T follicular helper cell (primary cell): ENCODE data around the gene CCT6B.
A peak's percentile ranks its signal among the peaks of the same experiment; 100 is the strongest.
"Not testable (repeated sequence)": the region's sequence is repeated elsewhere in the genome, so short reads cannot be mapped to it uniquely, and the experiment has no call there.

Source experiments
- DNase-seq: peaks from one replicate; pipeline ENCODE4 v3.0.0-alpha.2; 2020; ENCODE audit warnings: low read depth
- total RNA-seq, 2 experiments: gene quantifications; one replicate each; lab custom pipeline; 2026; lab: John Stamatoyannopoulos, UW

The CCT6B gene
- 1.5 to 2.3 reads per million in 2 experiments for total RNA-seq

GRCh38 chr17:34961093-34961911 is at the start of gene CCT6B, which contains the start of gene ZNF830:
CCT6B (minus strand) TSS chr17:34961460; CDS start chr17:34961393, 67 bp downstream.
ZNF830 (plus strand) TSS chr17:34961540; CDS start chr17:34961567, 27 bp downstream.
- DNase-seq: peak; percentile 89

- DNase-seq: no peak
Measured at GRCh38 chr17:35010093-35010492, 48.8 kb upstream of the CCT6B start.

GRCh38 chr17:35006961-35007360 is 45.7 kb upstream of the CCT6B start:
- DNase-seq: no peak

- no peak for DNase-seq
Measured at GRCh38 chr17:35006345-35006744, 45.1 kb upstream of the CCT6B start.

GRCh38 chr17:35003778-35004177 is 42.5 kb upstream of the CCT6B start:
- no peak for DNase-seq

- no peak for DNase-seq
Measured at GRCh38 chr17:35002876-35003551, 41.8 kb upstream of the CCT6B start.

GRCh38 chr17:35001549-35001948 is 40.3 kb upstream of the CCT6B start:
- DNase-seq: no peak

GRCh38 chr17:35000965-35001364 is 39.7 kb upstream of the CCT6B start:
- DNase-seq: not testable (repeated sequence)

- DNase-seq: no peak
Measured at GRCh38 chr17:34999456-34999855, 38.2 kb upstream of the CCT6B start.

- DNase-seq: peak; percentile 67
Measured at GRCh38 chr17:34998205-34998604, 36.9 kb upstream of the CCT6B start.

GRCh38 chr17:34997355-34997862 is 36.1 kb upstream of the CCT6B start:
- DNase-seq: no peak

- no peak for DNase-seq
Measured at GRCh38 chr17:34996422-34997285, 35.4 kb upstream of the CCT6B start.

GRCh38 chr17:34993031-34993430 is 31.8 kb upstream of the CCT6B start:
- DNase-seq: no peak

GRCh38 chr17:34991606-34992005 is 30.3 kb upstream of the CCT6B start:
- DNase-seq: no peak

GRCh38 chr17:34990921-34991365 is 29.7 kb upstream of the CCT6B start:
- DNase-seq: no peak

GRCh38 chr17:34989473-34989872 is 28.2 kb upstream of the CCT6B start:
- no peak for DNase-seq

- DNase-seq: no peak
Measured at GRCh38 chr17:34988644-34989043, 27.4 kb upstream of the CCT6B start.

GRCh38 chr17:34987232-34987631 is 26.0 kb upstream of the CCT6B start:
- DNase-seq: no peak

GRCh38 chr17:34981538-34982241 is 20.4 kb upstream of the CCT6B start:
- DNase-seq: no peak

GRCh38 chr17:34980681-34981537 is 19.6 kb upstream of the CCT6B start:
- DNase-seq: peak; percentile 72
